D721Med (cell line): ENCODE results near the gene SH3PXD2A.
A peak's percentile ranks its signal among the peaks of the same experiment; 100 is the strongest.

ENCODE experiments used
- DNase-seq: peaks from one replicate; pipeline ENCODE4 v3.0.0; 2011; ENCODE audit warnings: low spot score; ENCODE audit not compliant: insufficient read length
- FAIRE-seq: peaks from 2 replicates; lab custom pipeline; 2011; peaks lifted over from hg19 to GRCh38; lab: Jason Lieb, UNC
- CTCF ChIP-seq: IDR thresholded peaks from 2 replicates; pipeline ENCODE4 v1.5.1; 2012; ENCODE audit warnings: mild to moderate bottlenecking, control low read depth; ENCODE audit not compliant: insufficient read depth; ENCODE audit errors: missing control alignments

SH3PXD2A gene

GRCh38 chr10:103564776-103565520 lies 290.4 kb downstream of the SH3PXD2A start:
- FAIRE-seq, result no peak
- TF ChIP-seq CTCF, result peak; percentile 58
- peak; percentile 89 for DNase-seq

- DNase-seq, result no peak
- no peak for TF ChIP-seq CTCF
- no peak for FAIRE-seq
Measured at GRCh38 chr10:103564116-103564501, 291.3 kb downstream of the SH3PXD2A start.

- no peak for FAIRE-seq
- DNase-seq, result no peak
- TF ChIP-seq CTCF, result no peak
Measured at GRCh38 chr10:103563231-103564115, 291.9 kb downstream of the SH3PXD2A start.

GRCh38 chr10:103562383-103562782 lies 293.0 kb downstream of the SH3PXD2A start:
- no peak for FAIRE-seq
- DNase-seq, result no peak
- TF ChIP-seq CTCF, result no peak

GRCh38 chr10:103560886-103561285 lies 294.5 kb downstream of the SH3PXD2A start:
- FAIRE-seq (no peak), DNase-seq (no peak)
- no peak for TF ChIP-seq CTCF

- FAIRE-seq, result no peak
- DNase-seq, result no peak
- no peak for TF ChIP-seq CTCF
Measured at GRCh38 chr10:103559776-103560175, 295.6 kb downstream of the SH3PXD2A start.
